ENCODE results near the gene PAPPA2. TPM values are rescaled to one million over a fixed set of nuclear protein-coding genes. Genes with fewer than 3 reads are reported as not detected.

The PAPPA2 gene
- total RNA-seq, 4 donors from 2014 or later = 0.23 to 0.51 (median 0.34) TPM

- no peak for DNase-seq (ENCODE audit: low spot score in 2 of 2)
- no peak overlapping the region for H3K4me3 ChIP-seq
- no peaks in the 10 kb centered on the region for H3K27me3 ChIP-seq
- H3K9me3 ChIP-seq = no peaks in the 10 kb centered on the region
- 52% methylated on average over 1 of the region's 1 CpG for WGBS
- no peak overlapping the region for H3K27ac ChIP-seq
- no peaks in the 10 kb centered on the region for H3K4me1 ChIP-seq
- TF ChIP-seq POLR2AphosphoS5 (IDR thresholded peaks at IDR 0.05) (no peak), EP300 (IDR thresholded peaks at IDR 0.05) (no peak), POLR2A (IDR thresholded peaks at IDR 0.05) (no peak)
- H3K36me3 ChIP-seq = no peaks in the 10 kb centered on the region
These were observed 36.7 kb downstream of the PAPPA2 start for GRCh38 chr1:176499671-176500070.

GRCh38 chr1:176501599-176501998, 38.6 kb downstream of the PAPPA2 start:
- Histone ChIP-seq H3K4me3 (no peak overlapping the region), H3K36me3 (no peaks in the 10 kb centered on the region), H3K4me1 (no peaks in the 10 kb centered on the region), H3K27ac (no peak overlapping the region), H3K9me3 (no peaks in the 10 kb centered on the region), H3K27me3 (no peaks in the 10 kb centered on the region)
- TF ChIP-seq POLR2A (IDR thresholded peaks at IDR 0.05) = no peak
- no peak for TF ChIP-seq EP300 (IDR thresholded peaks at IDR 0.05)
- TF ChIP-seq POLR2AphosphoS5 (IDR thresholded peaks at IDR 0.05) = no peak
- no peak for TF ChIP-seq CTCF (IDR thresholded peaks at IDR 0.05)
- DNase-seq (ENCODE audit: low spot score in 2 of 2) = no peak
- 84% methylated on average over 2 of the region's 2 CpGs for WGBS

- H3K4me1 ChIP-seq = no peaks in the 10 kb centered on the region
- no peak overlapping the region for H3K4me3 ChIP-seq
- no peak overlapping the region for H3K27ac ChIP-seq
- TF ChIP-seq POLR2AphosphoS5 (IDR thresholded peaks at IDR 0.05) (no peak), CTCF (IDR thresholded peaks at IDR 0.05) (no peak), EP300 (IDR thresholded peaks at IDR 0.05) (no peak), POLR2A (IDR thresholded peaks at IDR 0.05) (no peak)
- DNase-seq (ENCODE audit: low spot score in 2 of 2) = no peak
- H3K27me3 ChIP-seq = no peaks in the 10 kb centered on the region
- 69% methylated on average over 5 of the region's 5 CpGs for WGBS
- no peaks in the 10 kb centered on the region for H3K9me3 ChIP-seq
- H3K36me3 ChIP-seq = no peaks in the 10 kb centered on the region
These were observed 42.0 kb downstream of the PAPPA2 start for GRCh38 chr1:176504848-176505553.

GRCh38 chr1:176512966-176513365, 50.0 kb downstream of the PAPPA2 start:
- H3K27ac ChIP-seq = no peak overlapping the region
- H3K27me3 ChIP-seq = no peaks in the 10 kb centered on the region
- H3K4me1 ChIP-seq = no peaks in the 10 kb centered on the region
- H3K4me3 ChIP-seq = no peak overlapping the region
- no peaks in the 10 kb centered on the region for H3K9me3 ChIP-seq
- no peak for DNase-seq (ENCODE audit: low spot score in 2 of 2)
- H3K36me3 ChIP-seq = no peaks in the 10 kb centered on the region
- TF ChIP-seq POLR2A (IDR thresholded peaks at IDR 0.05) (no peak), EP300 (IDR thresholded peaks at IDR 0.05) (no peak), CTCF (IDR thresholded peaks at IDR 0.05) (no peak), POLR2AphosphoS5 (IDR thresholded peaks at IDR 0.05) (no peak)

- H3K27me3 ChIP-seq = no peaks in the 10 kb centered on the region
- H3K4me3 ChIP-seq = no peak overlapping the region
- no peaks in the 10 kb centered on the region for H3K4me1 ChIP-seq
- H3K27ac ChIP-seq = no peak overlapping the region
- DNase-seq (ENCODE audit: low spot score in 2 of 2) = no peak
- H3K9me3 ChIP-seq = no peaks in the 10 kb centered on the region
- no peak for TF ChIP-seq EP300 (IDR thresholded peaks at IDR 0.05)
- no peak for TF ChIP-seq POLR2A (IDR thresholded peaks at IDR 0.05)
- TF ChIP-seq CTCF (IDR thresholded peaks at IDR 0.05) = no peak
- no peak for TF ChIP-seq POLR2AphosphoS5 (IDR thresholded peaks at IDR 0.05)
- 47% methylated on average over 3 of the region's 3 CpGs for WGBS
- no peaks in the 10 kb centered on the region for H3K36me3 ChIP-seq
These were observed 52.3 kb downstream of the PAPPA2 start for GRCh38 chr1:176515310-176515709.
